Ectodermal cell (in vitro differentiated cells): ENCODE data around the gene C19orf67.

ENCODE experiments used
- H3K27ac ChIP-seq: 2 replicates; pipeline ENCODE4 v1.7.0; 2013; ENCODE audit warnings: mild to moderate bottlenecking, low read depth, low read length; ENCODE audit not compliant: insufficient read depth, poor library complexity, severe bottlenecking
- H3K27me3 ChIP-seq: 2 replicates; pipeline ENCODE4 v1.7.0; 2013; ENCODE audit warnings: mild to moderate bottlenecking, low read length; ENCODE audit not compliant: insufficient read depth, control insufficient read depth, poor library complexity, severe bottlenecking
- H3K36me3 ChIP-seq: one replicate; pipeline ENCODE4 v1.7.0; 2013; ENCODE audit warnings: low read length; ENCODE audit not compliant: control insufficient read depth, insufficient read depth
- H3K4me1 ChIP-seq: one replicate; pipeline ENCODE4 v1.7.0; 2013; ENCODE audit warnings: low read length; ENCODE audit not compliant: control insufficient read depth, insufficient read depth
- H3K4me3 ChIP-seq: 2 replicates; pipeline ENCODE4 v1.7.0; 2013; ENCODE audit warnings: low read depth, low read length, control low read depth; ENCODE audit not compliant: insufficient read depth
- H3K9me3 ChIP-seq: 2 replicates; pipeline ENCODE4 v1.7.0; 2013; ENCODE audit warnings: mild to moderate bottlenecking, low read length, moderate library complexity; ENCODE audit not compliant: control insufficient read depth
- WGBS, 2 experiments: methylation state at CpG; one replicate each; pipeline ENCODE4 v1.1.7; 2013; ENCODE audit warnings: missing lambda C conversion rate in 2 of 2; 5-methylcytosine and 5-hydroxymethylcytosine counted together

The C19orf67 gene

DNA sequence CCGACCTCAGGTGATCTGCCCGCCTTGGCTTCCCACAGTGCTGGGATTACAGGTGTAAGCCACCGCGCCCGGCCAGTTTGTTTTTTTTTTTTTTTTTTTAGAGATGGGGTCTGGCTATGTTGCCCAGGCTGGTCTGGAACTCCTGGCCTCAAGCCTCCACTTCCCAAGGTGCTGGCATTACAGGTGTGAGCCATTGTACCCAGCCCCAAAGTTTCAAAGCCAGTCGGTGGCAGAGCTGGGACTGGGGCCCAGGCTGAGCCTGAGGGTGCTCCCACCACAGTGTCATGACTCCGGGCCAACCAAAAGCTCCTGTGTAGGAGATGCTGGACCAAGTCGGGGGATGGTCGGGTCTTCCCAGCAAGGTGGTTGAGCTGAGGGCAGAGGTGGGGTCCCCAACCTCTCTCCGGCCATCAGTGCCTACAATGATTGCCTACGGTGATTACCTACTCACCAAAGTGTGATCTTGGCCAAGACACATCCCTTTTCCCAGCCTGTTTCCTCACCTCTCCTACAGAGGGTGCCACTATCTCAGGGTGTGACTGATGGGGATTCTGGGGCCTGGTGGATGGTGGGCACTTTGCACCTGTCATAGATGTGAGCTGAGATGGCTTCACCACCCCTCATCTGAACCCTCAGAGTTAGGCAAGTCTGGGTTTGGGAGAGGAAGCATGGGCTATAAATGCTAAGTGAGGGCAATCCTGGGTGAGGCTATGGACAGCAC lies 10.8 kb upstream of the C19orf67 start:
- Histone ChIP-seq H3K36me3 (peaks cover 6% of the 10 kb centered on the region), H3K4me3 (no peak overlapping the region), H3K4me1 (peaks cover 10% of the 10 kb centered on the region), H3K9me3 (peaks cover 3% of the 10 kb centered on the region), H3K27ac (no peak overlapping the region), H3K27me3 (no peaks in the 10 kb centered on the region)
- WGBS, 2 experiments: 93 to 95% methylated on average over 11 of the region's 11 CpGs

GRCh38 chr19:14094854-14095253 lies 9.3 kb upstream of the C19orf67 start:
- Histone ChIP-seq H3K27me3 (no peaks in the 10 kb centered on the region), H3K36me3 (peaks cover 6% of the 10 kb centered on the region), H3K4me3 (no peak overlapping the region), H3K4me1 (peaks cover 10% of the 10 kb centered on the region), H3K9me3 (peaks cover 3% of the 10 kb centered on the region), H3K27ac (no peak overlapping the region)
- WGBS, 2 experiments: 94 to 95% methylated on average over 7 of the region's 7 CpGs

DNA sequence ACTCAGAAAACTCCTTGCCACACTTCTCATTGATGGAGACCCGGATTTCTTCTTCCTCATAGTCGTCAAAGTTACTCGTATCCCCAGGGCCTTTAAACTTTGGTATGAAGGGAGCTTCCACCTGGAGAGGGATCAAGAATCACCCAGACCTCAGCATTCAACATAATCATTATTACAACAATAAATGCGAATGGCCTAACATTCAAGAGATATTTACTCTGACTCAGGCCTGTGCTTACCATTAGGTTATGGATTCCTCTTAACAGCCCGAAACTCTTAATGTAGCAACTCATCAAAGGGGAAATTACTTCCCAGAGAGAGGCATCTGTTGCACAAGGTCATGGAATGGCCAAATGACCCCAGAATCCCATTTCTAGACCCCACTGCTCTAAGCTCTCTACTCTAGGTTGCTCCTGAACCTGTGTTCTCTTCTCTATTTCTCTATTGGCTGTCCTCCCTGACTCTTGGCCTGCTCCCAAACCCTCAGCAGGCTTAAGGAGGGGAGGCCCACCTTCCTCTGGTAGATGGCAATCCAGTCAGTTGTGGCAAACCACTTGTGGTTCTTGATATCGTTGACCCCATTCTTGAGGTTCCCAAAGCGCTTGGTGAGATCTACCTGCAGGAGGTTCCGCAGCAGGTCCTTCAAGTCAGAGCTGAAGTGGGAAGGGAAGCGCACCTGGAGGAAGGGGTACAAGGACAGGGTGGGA lies 7.7 kb upstream of the C19orf67 start:
- Histone ChIP-seq H3K27ac (no peak overlapping the region), H3K9me3 (peaks cover 3% of the 10 kb centered on the region), H3K27me3 (peaks cover 7% of the 10 kb centered on the region), H3K4me3 (no peak overlapping the region), H3K4me1 (peaks cover 10% of the 10 kb centered on the region), H3K36me3 (peaks cover 11% of the 10 kb centered on the region)
- 94 to 95% methylated on average over 9 of the region's 9 CpGs for WGBS, 2 experiments

- peak overlapping the region; percentile 56 for H3K4me3 ChIP-seq
- H3K27me3 ChIP-seq: peaks cover 7% of the 10 kb centered on the region
- WGBS, 2 experiments: 14 to 17% methylated on average over 15 of the region's 15 CpGs
- peaks cover 10% of the 10 kb centered on the region for H3K4me1 ChIP-seq
- H3K27ac ChIP-seq: no peak overlapping the region
- H3K9me3 ChIP-seq: peaks cover 3% of the 10 kb centered on the region
- H3K36me3 ChIP-seq: peaks cover 20% of the 10 kb centered on the region
These were observed 6.4 kb upstream of the C19orf67 start for GRCh38 chr19:14091813-14092462.

- WGBS, 2 experiments: 0 to 1% methylated on average over 68 to 71 of the region's 72 CpGs
- H3K9me3 ChIP-seq: peaks cover 3% of the 10 kb centered on the region
- H3K27ac ChIP-seq: peak overlapping the region; percentile 55
- H3K4me1 ChIP-seq: peaks cover 10% of the 10 kb centered on the region
- H3K27me3 ChIP-seq: peaks cover 9% of the 10 kb centered on the region
- H3K4me3 ChIP-seq: peak overlapping the region; percentile 56
- H3K36me3 ChIP-seq: peaks cover 14% of the 10 kb centered on the region
These were observed 5.7 kb upstream of the C19orf67 start for GRCh38 chr19:14091081-14091812.

GRCh38 chr19:14090509-14091080 lies 5.0 kb upstream of the C19orf67 start, which contains the start of gene SAMD1:
Gene SAMD1 (minus strand): TSS chr19:14090751.
- peaks cover 15% of the 10 kb centered on the region for H3K27me3 ChIP-seq
- WGBS, 2 experiments: 0% methylated on average over 14 to 32 of the region's 65 CpGs
- H3K36me3 ChIP-seq: peaks cover 14% of the 10 kb centered on the region
- peak within 1 kb of the TSS; percentile 56 for H3K4me3 ChIP-seq
- H3K9me3 ChIP-seq: peaks cover 3% of the 10 kb centered on the region
- H3K27ac ChIP-seq: peak within 1 kb of the TSS; percentile 69
- H3K4me1 ChIP-seq: peaks cover 10% of the 10 kb centered on the region

GRCh38 chr19:14089662-14090508 lies 4.3 kb upstream of the C19orf67 start:
- WGBS, 2 experiments: 0 to 1% methylated on average over 138 to 141 of the region's 142 CpGs
- H3K4me3 ChIP-seq: peak overlapping the region; percentile 53
- peaks cover 19% of the 10 kb centered on the region for H3K27me3 ChIP-seq
- H3K9me3 ChIP-seq: peaks cover 3% of the 10 kb centered on the region
- H3K27ac ChIP-seq: peak overlapping the region; percentile 69
- H3K4me1 ChIP-seq: peaks cover 10% of the 10 kb centered on the region
- peaks cover 14% of the 10 kb centered on the region for H3K36me3 ChIP-seq

GRCh38 chr19:14089412-14089661 lies 3.8 kb upstream of the C19orf67 start:
- H3K4me1 ChIP-seq: peaks cover 10% of the 10 kb centered on the region
- H3K27ac ChIP-seq: no peak overlapping the region
- 13 to 14% methylated on average over 16 of the region's 16 CpGs for WGBS, 2 experiments
- H3K36me3 ChIP-seq: peaks cover 14% of the 10 kb centered on the region
- peaks cover 19% of the 10 kb centered on the region for H3K27me3 ChIP-seq
- peak overlapping the region; percentile 36 for H3K4me3 ChIP-seq
- H3K9me3 ChIP-seq: peaks cover 3% of the 10 kb centered on the region
